ENCODE results near the gene NOXO1.
"Not testable (repeated sequence)": the region's sequence is repeated elsewhere in the genome, so short reads cannot be mapped to it uniquely, and the experiment has no call there.

Gene NOXO1

GRCh38 chr16:1941162-1942046 is 39.9 kb downstream of the NOXO1 start:
- no peak for DNase-seq (ENCODE audit: low spot score)

GRCh38 chr16:1940273-1941161 is 40.8 kb downstream of the NOXO1 start:
- DNase-seq (ENCODE audit: low spot score) = no peak

GRCh38 chr16:1939833-1940232 is 41.4 kb downstream of the NOXO1 start:
- DNase-seq (ENCODE audit: low spot score) = not testable (repeated sequence)

GRCh38 chr16:1938910-1939309 is 42.4 kb downstream of the NOXO1 start:
- no peak for DNase-seq (ENCODE audit: low spot score)

GRCh38 chr16:1938316-1938715 is 43.0 kb downstream of the NOXO1 start:
- DNase-seq (ENCODE audit: low spot score) = no peak

- no peak for DNase-seq (ENCODE audit: low spot score)
These were observed 44.3 kb downstream of the NOXO1 start for GRCh38 chr16:1936945-1937479.

GRCh38 chr16:1933097-1933661 is 48.1 kb downstream of the NOXO1 start:
- DNase-seq (ENCODE audit: low spot score) = no peak

- DNase-seq (ENCODE audit: low spot score) = no peak
These were observed 48.9 kb downstream of the NOXO1 start for GRCh38 chr16:1932050-1933028.

- DNase-seq (ENCODE audit: low spot score) = no peak
These were observed 50.9 kb downstream of the NOXO1 start for GRCh38 chr16:1930338-1930720.

GRCh38 chr16:1929578-1930337 is 51.5 kb downstream of the NOXO1 start:
- DNase-seq (ENCODE audit: low spot score) = peak; percentile 86

- DNase-seq (ENCODE audit: low spot score) = no peak
These were observed 52.2 kb downstream of the NOXO1 start for GRCh38 chr16:1929105-1929504.
